GM12873 (cell line): ENCODE measurements around the gene CLEC2D.

ENCODE experiments used
- TF ChIP-seq, protein P1 (sequence below): IDR thresholded peaks from 2 replicates; pipeline ENCODE4 v1.5.1; 2012; ENCODE audit warnings: low read depth, mild to moderate bottlenecking, moderate library complexity, low read length, control low read depth; ENCODE audit not compliant: insufficient read depth; ENCODE audit errors: missing control alignments

CLEC2D gene

GRCh38 chr12:9648701-9649531, 20.6 kb upstream of the CLEC2D start:
- TF ChIP-seq, protein P1, sequence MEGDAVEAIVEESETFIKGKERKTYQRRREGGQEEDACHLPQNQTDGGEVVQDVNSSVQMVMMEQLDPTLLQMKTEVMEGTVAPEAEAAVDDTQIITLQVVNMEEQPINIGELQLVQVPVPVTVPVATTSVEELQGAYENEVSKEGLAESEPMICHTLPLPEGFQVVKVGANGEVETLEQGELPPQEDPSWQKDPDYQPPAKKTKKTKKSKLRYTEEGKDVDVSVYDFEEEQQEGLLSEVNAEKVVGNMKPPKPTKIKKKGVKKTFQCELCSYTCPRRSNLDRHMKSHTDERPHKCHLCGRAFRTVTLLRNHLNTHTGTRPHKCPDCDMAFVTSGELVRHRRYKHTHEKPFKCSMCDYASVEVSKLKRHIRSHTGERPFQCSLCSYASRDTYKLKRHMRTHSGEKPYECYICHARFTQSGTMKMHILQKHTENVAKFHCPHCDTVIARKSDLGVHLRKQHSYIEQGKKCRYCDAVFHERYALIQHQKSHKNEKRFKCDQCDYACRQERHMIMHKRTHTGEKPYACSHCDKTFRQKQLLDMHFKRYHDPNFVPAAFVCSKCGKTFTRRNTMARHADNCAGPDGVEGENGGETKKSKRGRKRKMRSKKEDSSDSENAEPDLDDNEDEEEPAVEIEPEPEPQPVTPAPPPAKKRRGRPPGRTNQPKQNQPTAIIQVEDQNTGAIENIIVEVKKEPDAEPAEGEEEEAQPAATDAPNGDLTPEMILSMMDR = no peak

DNA sequence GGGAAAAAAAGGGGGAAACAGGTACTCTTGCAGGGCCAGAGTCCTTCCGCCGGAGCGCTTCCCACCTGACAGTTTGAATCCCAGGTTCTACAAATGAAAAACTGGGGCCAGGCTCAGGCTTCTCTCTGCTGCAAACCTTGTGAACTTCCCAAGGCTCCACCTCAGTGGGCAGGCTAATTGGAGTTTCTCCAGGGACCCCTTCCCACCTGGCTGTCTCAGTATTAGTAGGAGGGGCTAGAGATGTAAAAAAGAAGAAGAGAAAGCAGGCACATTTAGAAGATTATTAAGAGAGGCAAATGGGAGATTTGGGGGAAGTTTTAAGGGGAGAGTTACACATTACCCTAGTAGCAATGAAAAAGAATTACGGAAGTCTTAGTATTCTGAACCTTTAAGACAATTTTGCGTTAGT, 20.0 kb upstream of the CLEC2D start:
- TF ChIP-seq, protein P1 = no peak

DNA sequence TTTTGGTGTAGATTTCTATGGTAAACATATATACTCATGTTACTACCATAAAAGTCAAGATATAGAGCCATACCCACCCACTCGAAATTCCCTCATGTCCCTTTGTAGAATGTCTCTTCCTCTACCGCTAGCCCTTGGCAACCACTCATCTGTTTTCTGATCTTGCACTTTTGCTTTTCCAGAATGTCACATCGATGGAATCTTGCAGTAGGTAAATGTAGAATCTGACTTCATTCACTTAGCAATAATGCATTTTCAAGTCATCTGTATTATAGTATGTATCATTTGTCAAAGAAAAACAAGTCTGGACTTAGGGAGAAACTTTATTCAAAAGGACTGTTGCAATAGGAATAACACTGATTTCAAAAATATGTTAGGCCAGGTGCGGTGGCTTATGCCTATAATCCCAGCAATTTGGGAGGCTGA, 19.3 kb upstream of the CLEC2D start:
- TF ChIP-seq, protein P1 = no peak

DNA sequence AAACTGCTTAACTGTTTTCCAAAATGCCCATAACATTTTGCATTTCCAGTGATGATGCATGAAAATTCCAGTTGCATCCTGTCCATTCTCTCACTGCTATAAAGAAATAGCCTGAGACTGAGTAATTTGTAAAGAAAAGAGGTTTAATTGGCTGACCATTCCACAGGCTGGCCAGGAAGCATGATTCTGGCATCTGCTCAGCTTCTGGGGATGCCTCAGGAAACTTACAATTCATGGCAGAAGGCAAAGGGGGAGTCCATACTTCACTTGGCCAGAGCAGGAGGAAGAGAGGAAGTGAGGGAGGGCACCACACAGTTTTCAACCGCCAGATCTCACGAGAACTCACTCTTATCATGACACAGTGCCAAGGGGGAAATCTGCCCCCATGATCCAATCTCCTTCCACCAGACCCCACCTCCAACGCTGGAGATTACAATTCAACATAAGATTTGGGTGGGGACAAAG, 18.2 kb upstream of the CLEC2D start:
- TF ChIP-seq, protein P1 = no peak

- TF ChIP-seq, protein P1 = no peak
Measured at GRCh38 chr12:9660046-9660445, 9.5 kb upstream of the CLEC2D start.

GRCh38 chr12:9661720-9662119, 7.8 kb upstream of the CLEC2D start:
- TF ChIP-seq, protein P1 = no peak

- TF ChIP-seq, protein P1 = no peak
Measured at GRCh38 chr12:9662488-9662887, 7.0 kb upstream of the CLEC2D start.
